ENCODE measurements around the gene RRN3.

DNA sequence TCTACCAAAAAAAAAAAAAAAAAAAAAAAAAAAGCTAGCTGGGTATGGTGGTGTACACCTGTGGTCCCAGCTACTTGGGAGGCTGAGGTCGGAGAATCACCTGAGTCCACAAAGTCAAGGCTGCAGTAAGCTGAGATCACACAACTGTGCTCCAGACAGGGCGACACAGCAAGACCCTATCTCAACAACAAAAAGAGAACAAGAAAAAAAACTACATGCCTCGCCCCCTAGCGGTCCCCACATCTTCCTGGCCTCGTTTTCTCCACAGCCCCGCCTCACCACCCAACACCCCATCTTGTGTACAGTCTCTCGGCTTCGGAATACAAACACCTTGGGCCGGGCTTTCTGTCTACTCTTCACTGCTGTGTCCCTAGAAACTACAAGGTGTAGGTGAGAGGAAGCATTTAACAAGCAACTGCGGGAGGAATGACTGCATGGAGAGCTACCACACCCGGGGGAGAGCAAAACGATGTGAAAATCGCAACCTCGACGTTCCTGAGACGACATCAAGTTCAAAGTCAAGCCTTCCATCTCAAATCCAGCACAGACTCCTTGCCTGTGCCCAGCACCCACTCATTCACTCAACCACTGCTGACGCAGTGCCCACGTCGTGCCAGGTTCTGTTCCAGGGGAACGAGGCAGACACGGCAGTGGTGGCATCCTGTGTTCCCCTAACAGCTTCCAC is 47.2 kb downstream of the RRN3 start:
- TF ChIP-seq, protein P1, sequence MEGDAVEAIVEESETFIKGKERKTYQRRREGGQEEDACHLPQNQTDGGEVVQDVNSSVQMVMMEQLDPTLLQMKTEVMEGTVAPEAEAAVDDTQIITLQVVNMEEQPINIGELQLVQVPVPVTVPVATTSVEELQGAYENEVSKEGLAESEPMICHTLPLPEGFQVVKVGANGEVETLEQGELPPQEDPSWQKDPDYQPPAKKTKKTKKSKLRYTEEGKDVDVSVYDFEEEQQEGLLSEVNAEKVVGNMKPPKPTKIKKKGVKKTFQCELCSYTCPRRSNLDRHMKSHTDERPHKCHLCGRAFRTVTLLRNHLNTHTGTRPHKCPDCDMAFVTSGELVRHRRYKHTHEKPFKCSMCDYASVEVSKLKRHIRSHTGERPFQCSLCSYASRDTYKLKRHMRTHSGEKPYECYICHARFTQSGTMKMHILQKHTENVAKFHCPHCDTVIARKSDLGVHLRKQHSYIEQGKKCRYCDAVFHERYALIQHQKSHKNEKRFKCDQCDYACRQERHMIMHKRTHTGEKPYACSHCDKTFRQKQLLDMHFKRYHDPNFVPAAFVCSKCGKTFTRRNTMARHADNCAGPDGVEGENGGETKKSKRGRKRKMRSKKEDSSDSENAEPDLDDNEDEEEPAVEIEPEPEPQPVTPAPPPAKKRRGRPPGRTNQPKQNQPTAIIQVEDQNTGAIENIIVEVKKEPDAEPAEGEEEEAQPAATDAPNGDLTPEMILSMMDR (IDR thresholded peaks at IDR 0.05): no peak
- TF ChIP-seq POLR2AphosphoS5 (IDR thresholded peaks at IDR 0.05): no peak
- TF ChIP-seq POLR2A (IDR thresholded peaks at IDR 0.05): no peak
